UCSD-AML1 (cell line): ENCODE data around the gene PRM3.

Experiments
- DNase-seq: peaks from one replicate; lab custom pipeline; 2025; ENCODE audit not compliant: unreplicated experiment; lab: John Stamatoyannopoulos, UW

PRM3 gene

DNA sequence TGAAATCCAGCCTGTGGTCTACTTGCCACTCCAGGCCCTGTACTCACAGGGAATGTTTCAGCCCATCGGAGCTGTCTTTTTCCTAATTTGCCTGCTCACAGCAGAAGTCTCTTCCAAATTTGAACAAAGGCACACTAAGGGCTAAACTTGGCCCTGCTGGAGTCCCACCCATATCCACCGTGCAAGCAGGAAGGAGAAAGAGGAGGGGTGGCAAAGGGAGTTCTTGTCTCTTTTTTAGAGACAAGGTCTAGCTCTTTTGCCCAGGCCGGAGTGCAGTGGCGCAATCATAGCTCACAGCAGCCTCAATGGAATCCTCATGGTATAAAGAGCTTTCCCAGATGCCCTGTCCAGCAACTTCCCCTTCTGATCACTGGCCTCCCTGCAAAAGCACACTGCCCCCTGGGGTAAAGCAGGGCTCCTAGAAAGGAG lies 10.4 kb upstream of the PRM3 start:
- DNase-seq: no peak

DNA sequence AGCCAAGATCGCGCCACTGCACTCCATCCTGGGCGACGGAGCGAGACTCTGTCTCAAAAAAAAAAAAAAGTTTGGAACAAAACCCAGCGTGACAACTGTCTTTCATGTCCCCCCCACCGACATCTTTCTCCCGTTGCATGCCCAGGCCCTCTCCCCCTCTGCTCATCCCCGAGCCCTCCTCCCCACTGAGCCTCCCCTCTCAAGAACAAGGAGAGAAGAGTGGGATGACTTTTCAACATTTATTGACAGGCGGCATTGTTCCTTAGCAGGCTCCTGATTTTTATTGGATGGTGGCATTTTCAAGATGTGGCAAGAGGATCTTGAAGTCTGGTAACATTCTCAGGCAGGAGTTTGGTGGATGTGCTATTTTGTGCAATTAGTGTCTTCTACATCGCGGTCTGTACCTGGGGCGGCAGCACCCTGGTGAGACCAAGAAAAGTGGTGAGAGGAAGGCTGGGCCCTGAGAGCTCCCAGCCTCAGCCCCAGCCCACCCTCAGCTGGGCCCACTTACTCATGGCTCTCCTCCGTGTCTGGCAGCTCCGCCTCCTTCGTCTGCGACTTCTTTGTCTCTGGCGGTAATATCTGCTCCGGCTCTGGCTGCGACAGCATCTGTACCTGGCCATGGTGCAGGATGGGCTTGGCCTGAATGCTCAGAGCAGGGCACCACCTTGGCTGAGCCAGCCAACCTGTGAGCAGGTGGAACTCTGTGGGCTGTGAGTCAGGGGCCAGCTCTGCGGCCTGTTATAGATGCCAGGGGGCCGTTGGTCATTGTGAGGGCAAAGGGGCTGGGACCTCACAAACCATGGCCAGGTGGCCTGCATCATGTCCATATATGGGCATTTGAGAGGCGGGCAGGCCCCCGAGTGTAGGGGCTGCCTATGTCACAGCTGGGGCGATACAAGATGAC lies 7.4 kb upstream of the PRM3 start, which contains the start of gene PRM1:
Gene PRM1 (minus strand): TSS at position 715 of the 907 bp plus-strand sequence. CDS start 92 bp downstream, at position 623.
- no peak for DNase-seq

DNA sequence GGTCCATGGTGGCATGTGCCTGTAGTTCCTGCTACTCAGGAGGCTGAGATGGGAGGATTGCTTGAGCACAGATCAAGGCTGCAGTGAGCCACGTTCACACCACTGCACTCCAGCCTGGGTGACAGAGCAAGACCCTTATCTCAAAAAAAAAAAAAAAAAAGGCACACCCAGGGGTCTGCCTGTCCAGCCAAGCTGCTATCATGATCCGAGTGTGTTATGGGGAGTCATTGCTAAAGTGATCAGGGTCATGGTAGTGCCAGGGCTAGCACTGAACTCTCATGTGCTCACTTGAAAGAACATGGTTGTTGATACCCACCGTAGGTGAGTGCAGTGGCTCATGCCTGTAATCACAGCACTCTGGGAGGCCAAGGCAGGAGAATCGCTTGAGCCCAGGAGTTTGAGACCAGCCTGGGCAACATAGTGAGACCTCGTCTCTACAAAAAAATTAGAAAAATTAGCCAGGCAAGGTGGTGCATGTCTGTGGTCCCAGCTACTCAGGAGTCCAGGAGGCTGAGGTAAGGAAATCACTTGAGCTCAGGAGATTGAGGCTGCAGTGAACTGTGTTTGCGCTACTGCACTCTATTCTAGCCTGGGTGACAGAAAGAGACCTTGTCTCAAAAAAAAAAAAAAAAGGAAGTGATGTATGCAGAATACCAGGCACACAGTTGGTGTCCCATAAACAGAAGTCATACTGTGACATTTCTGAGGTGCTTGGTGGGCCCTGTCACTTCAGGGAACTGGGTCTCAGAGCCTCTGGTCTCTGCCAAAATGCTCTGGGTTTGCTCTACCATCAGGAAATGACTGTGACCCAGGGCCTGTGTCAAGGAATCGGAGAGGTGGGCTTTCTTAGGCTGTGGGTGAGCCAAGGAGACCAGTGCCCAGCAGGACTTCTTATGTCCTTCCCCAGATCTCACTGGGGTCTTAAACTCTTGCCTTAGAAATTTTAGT lies 5.5 kb upstream of the PRM3 start:
- DNase-seq: no peak

DNA sequence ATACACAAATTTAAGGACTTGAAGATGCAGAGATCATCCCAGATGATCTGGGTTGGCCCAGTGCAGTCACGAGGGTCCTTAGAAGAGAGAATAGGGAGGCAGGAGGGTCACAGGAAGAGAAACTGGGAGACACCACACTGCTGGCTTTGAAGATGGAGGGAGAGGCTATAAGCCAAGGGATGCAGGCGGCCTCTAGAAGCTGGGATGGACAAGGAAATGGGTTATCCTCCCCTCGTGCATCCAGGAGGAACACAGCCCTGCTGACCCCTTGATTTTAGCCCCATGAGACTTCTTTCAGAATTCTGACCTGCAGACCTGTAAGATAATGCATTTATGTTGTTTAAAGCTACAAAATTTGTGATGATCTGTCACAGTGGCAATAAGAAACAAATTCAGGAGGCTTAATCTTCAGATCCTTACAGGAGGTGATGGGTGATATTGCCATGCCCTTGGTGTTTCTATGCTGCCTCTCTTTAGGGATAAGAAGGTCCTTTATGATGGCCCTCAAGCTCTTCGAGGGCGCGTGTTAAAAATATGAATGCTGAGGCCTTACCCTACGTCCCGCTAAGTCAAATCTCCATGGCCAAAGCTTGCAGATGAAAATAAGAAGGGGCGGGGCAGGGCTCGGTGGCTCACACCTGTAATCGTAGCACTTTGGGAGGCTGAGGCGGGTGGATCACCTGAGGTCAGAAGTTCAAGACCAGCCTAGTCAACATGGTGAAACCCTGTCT lies 4.3 kb upstream of the PRM3 start:
- DNase-seq: no peak

DNA sequence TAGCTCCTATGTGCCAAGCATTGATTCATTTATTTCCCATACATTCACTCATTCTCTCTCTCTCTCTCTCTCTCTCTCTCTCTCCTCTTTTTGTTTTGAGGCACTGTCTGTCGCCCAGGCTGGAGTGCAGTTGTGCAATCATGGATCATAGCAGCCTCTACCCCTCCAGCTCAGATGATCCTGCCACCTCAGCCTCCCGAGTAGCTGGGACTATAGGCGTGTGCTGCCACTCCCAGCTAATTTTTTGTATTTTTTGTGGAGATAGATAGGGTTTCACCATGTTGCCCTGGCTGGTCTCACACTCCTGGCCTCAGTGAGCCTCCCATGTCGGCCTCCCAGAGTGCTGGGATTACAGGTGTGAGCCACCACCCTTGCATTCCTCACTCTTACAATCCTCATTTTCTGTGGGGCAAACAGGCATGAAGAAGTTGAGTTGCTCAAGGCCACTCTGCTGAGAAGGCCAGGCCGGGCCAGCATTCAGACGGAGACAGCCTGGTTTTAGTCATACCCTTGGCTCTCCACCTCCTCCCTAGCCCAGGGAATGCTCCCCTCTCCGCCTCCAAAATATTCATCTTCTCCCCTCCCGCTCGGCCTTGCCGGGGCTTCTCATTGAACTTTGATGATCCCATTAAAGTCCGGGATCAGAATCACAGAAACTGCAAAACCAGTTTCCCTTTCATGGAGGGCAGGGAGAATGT lies 3.6 kb upstream of the PRM3 start:
- DNase-seq: no peak

DNA sequence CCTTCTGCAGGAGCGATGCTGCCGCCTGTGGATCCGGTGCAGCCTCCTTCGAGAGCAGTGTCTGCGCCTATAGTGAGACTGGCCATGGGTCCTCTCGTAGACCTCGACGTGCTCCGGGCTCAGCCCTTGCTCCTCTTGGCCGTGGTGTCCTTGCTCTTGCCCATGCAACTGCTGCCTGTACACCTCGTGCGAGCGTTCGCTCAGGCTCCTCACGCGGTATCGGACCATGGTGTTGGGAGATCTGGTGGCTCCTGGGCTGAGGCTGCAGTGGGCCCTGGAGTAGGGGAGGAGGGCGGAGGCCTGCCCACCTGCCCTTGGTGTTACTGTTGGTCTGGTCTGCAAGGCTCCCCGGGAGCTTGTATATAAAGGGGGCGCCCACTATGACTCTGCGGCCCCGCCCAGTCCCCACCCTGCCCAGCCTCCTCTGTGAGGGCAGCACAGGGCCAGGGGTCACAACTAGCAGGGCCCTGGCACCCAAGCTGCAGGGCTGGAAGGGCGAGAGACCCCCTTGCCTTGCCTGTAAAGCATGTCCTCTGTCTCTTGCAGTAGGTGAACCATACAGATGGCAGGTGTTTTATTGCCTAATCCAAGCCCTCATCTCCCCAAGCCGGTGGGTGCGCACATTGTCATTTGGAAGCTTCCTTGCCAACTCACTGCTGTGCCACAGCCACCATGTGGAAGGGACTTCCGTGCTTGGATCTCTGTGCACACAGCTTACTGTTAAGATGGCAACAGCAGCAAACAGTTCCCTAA lies 2.9 kb upstream of the PRM3 start, which contains the start of gene PRM2:
Gene PRM2 (minus strand): TSS at position 338 of the 753 bp plus-strand sequence. CDS start 110 bp downstream, at position 228.
- no peak for DNase-seq

DNA sequence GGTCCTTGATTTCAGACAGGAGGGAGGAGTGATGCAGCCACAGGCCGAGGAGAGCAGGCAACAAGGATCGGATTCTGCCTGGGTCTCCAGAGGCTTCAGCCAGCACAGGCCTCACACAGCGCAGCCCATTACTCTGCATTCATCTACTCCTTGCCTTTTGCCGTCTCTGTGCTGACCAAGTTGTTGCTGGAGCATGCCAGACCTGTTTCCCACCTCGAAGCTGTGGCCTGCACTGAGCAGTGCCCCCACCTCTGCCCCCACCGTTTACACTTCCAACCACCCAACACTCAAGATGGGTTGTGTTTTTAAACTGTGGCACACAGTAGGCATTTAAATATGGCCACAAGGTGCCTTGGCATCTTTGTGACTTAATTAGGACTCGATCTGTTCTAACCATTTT lies 1.5 kb upstream of the PRM3 start:
- no peak for DNase-seq

DNA sequence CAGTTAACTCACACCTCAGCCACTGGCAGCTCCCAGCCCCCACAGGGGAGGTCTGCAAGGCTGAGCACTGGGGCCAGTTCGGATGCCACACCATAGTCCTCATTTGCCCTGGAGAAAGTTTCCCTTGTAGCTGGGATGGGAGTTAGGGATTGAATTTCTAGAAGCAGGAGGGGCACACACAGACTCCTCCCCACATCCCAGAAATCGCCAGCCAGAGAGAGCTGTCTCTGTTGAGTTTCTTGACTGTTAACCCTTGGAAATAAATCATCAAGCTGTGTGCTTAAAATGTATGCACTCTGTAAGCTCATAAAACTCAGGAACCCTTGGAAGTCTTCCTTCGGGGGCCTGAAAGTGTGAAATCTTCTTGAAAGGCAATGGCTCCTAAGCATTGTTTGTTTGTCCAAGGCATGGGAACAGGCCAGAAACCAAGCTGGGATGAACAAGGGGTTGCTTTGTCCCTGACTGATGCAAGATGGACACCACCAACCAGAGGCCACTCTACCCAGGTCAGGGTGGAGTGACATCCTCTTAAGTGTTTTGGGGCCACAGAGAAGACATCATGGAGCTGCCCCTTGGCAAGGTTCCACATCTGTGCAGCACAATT lies 394 bp upstream of the PRM3 start:
- DNase-seq: no peak

DNA sequence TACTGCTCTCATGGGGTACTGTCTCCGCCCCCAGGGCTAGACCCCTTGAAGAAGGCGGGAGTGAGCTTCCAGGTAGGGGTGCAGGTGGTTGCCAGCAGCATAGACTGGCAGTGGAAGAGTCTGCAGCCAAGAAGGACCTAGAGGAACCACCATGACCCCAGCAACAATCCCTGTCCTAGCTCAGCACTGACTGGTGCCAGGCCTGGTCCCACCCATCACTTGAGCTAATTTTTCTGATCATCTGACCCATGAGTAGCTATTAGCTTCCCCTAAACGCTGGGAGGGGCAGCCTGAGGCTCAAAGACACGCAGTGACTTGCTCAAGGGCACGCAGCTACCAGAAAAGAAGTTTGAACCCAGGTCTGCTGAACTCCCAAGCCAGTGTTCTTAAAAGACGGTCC lies 945 bp downstream of the PRM3 start:
- DNase-seq: no peak

DNA sequence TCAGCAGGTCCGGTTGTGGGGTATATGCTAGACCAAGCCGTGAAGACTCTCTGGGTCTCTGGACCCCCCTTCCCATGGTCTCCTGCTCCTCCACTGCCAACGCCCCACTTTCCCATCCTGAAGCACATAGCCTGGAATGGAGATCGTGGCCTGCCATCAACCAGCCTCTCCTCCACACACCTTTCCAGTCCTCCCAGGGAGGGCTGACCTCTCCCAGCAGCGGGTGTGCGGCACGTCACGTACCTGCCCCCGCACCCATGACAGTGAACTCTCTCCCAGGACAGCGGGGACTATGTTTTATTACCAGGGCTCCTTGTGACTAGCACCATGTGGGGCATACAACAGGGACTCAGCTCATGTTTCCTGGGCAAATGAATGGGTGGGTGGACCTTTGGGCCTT lies 1.8 kb downstream of the PRM3 start:
- DNase-seq: no peak

DNA sequence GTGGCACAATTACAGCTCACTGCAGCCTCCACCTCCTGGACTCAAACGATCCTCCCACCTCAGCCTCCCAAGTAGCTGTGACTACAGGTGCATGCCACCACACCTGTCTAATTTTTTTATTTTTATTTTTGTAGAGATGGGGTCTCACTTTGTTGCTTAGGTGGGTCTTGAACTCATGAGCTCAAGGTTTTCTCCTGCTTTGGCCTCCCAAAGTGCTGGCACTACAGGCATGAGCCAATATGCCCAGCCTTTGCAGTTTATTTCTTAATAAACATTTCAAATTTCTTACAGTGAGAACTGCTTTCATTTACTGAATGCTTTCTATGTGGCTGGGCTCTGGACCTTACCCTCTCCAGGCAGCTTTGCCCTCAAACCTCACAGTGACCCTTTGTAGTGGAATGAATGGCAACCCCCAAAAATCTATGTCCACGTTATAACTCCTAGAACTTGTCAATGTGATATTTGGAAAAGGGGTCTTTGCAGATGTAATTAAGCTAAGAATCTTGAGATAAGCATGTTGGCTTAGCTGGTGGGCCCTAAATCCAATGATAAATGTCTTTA lies 2.7 kb downstream of the PRM3 start:
- DNase-seq: no peak

DNA sequence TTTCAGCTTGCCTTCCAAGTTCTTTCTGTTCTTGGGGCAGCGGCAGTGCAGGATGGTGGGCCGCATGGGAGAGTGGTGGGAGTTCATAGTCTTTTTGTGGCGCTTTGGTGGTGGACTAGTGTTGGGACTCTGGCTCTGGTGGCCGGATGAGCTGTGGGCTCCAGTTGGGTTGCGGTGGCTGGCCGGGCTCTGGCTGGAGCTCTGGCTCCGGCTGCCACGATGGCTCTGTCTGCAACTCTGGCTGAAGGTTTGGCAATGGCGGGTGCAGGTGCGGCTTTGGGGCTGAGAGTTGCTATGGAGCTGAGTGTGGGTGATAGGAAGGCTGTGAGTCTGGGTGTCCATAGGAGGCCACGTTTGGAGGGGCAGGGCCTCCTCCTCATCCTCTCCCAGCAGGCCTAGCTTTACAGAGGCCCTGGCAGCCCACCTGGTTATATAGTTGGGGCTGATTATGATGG lies 4.5 kb downstream of the PRM3 start, which contains the start of gene TNP2:
Gene TNP2 (minus strand): TSS at position 405 of the 455 bp plus-strand sequence. CDS start 63 bp downstream, at position 342.
- no peak for DNase-seq

DNA sequence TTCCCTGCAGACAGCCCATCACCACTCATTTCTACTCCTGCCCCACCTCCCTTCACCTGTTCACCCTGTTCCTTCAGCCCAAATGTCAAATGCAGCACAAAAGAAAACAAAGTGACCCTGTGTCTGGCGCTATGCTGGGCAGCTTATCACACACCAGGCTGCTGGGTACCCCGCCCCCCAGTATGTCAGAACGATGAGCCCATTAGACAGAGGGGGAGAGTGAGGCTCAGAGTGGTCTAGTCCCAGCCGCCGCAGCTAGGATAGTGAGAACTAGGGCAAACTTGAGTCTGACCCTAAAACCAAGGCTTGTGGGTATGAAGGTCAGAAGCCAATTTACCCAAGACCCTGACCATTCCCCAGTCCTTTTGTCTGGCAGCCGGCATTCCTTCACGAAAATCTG lies 8.3 kb downstream of the PRM3 start:
- no peak for DNase-seq

DNA sequence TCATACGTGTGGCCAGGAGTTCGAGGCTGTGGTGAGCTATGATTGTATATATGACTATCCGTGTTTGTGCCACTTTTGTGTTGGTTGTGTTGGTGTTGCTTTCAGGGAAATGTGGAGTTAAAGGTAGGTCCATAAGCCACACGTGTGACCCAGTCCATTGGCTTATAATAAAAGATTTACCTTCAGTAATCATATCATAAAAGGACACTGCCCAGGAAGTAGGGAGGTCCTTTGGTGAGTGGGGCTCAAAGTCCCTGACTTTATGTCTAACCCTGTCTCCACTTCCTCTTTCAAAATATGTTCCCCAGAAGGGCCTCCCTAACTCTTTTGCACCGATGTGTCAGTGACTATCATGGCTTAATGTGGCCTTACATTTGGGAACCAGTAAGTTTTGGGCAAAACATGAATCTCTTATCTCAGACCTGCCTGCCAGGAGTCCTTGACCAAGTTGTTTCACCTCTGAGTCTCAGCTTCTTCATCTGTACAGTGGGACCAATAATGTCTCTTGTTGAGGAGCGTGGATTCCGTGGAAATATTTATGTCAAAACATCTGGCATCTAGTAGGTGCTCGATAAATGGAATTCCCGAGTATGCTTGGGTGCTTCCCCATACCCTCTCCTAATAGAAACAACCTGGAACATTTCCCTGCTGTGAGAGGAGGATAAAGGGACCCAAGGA lies 9.1 kb downstream of the PRM3 start:
- no peak for DNase-seq

DNA sequence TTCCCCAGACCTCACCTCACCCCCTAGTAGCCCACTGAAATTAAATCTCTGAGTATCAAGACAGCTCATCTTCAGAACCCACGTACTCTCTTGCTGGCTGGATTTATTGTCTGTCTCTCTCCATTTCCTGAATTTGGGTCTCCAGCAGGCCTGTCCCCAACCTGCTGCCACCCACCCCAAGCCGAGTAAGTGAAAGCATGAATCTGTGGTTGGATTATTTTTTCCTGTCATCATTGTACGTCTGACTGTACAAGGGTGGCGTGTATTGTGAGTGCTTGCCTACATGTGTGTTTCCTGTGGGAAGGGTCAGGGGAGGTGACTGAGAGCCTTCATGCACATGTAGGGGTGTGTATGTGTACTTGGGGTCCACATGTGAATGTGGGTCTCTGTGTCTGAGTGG lies 9.7 kb downstream of the PRM3 start:
- no peak for DNase-seq

DNA sequence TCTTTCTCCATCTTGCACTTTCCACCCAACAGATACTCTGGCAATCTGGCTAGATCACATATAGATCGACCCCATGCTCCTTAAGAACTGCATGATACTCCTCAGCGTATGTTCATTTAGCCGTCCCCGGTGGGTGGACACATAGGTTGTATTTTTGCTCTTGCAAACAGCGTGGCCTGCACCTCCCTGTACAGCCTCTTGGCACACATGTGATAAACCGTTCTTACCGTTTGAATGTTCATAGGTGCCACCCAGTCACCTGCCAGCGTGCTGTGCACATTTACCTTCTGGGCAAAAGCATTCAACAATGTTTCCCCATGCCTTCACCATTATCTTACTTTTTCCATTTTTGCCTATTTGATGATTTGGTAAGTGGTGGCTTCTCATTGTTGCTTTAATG lies 10.5 kb downstream of the PRM3 start:
- DNase-seq: no peak

DNA sequence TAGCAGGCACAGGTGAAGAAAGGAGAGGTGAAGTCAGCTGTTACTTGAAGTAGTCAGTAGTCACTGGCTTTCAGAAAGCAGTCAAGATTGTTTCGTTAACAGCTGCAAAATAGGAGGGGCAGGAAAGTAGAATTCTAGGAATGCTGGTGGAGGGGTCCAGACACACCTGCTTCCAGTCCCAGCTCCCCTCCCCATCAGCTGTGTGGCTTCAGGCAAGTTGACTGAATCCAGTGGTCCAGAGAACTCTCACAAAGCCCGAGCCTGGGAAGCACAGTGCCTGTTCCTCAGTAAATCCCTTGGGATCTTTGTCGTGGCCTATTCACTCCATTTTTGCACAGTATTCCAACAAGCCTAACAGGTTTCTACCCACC lies 12.8 kb downstream of the PRM3 start:
- no peak for DNase-seq
